Measurements from ENCODE around the gene ATP6V0E2.

ATP6V0E2 gene

GRCh38 chr7:149831741-149832219 is 42.0 kb upstream of the ATP6V0E2 start:
- Histone ChIP-seq H4K20me1 (ENCODE audit: insufficient read depth, low read length) (no peaks in the 10 kb centered on the region; the same call in 1 of the 2 replicates), H3K36me3 (replicated peaks; ENCODE audit: insufficient read depth, low read length) (no peaks in the 10 kb centered on the region), H3K4me2 (ENCODE audit: low read depth, low read length) (no peak overlapping the region), H3K27ac (ENCODE audit: low read length) (no peak overlapping the region), H3K4me1 (ENCODE audit: low read length) (no peaks in the 10 kb centered on the region), H3K27me3 (replicated peaks; ENCODE audit: insufficient read depth, low read length) (peaks cover 58% of the 10 kb centered on the region), H3K9me3 (replicated peaks; ENCODE audit: insufficient read depth, low read length) (no peaks in the 10 kb centered on the region), H3K79me2 (ENCODE audit: low read length) (no peaks in the 10 kb centered on the region), H3K9ac (ENCODE audit: low read length) (no peak overlapping the region), H3K9me2 (replicated peaks; ENCODE audit: insufficient read depth, low read length) (no peaks in the 10 kb centered on the region), H3F3A (ENCODE audit: insufficient read depth, low read length) (no peaks in the 10 kb centered on the region), H3K4me3 (ENCODE audit: low read length) (no peak overlapping the region), H2AFZ (ENCODE audit: low read length) (no peak overlapping the region)
- TF ChIP-seq CTCF (IDR thresholded peaks at IDR 0.05; ENCODE audit: low read length) (no peak), EZH2 (optimal IDR thresholded peaks at IDR 0.05; ENCODE audit: low read depth, low read length) (no peak), EZH2phosphoT487 (IDR thresholded peaks at IDR 0.05; ENCODE audit: low read length) (no peak)
- no peak for DNase-seq

GRCh38 chr7:149832332-149833041 is 41.3 kb upstream of the ATP6V0E2 start:
- Histone ChIP-seq H3K4me3 (ENCODE audit: low read length) (no peak overlapping the region), H3K36me3 (replicated peaks; ENCODE audit: insufficient read depth, low read length) (no peaks in the 10 kb centered on the region), H3K4me2 (ENCODE audit: low read depth, low read length) (no peak overlapping the region), H3K9me3 (replicated peaks; ENCODE audit: insufficient read depth, low read length) (no peaks in the 10 kb centered on the region), H2AFZ (ENCODE audit: low read length) (no peak overlapping the region), H3K27me3 (replicated peaks; ENCODE audit: insufficient read depth, low read length) (peaks cover 52% of the 10 kb centered on the region), H3K4me1 (ENCODE audit: low read length) (no peaks in the 10 kb centered on the region), H3K79me2 (ENCODE audit: low read length) (no peaks in the 10 kb centered on the region), H3K9ac (ENCODE audit: low read length) (no peak overlapping the region), H3K9me2 (replicated peaks; ENCODE audit: insufficient read depth, low read length) (no peaks in the 10 kb centered on the region), H3F3A (ENCODE audit: insufficient read depth, low read length) (no peaks in the 10 kb centered on the region), H4K20me1 (ENCODE audit: insufficient read depth, low read length) (no peaks in the 10 kb centered on the region; the same call in 1 of the 2 replicates), H3K27ac (ENCODE audit: low read length) (no peak overlapping the region)
- TF ChIP-seq EZH2phosphoT487 (IDR thresholded peaks at IDR 0.05; ENCODE audit: low read length) (no peak), CTCF (IDR thresholded peaks at IDR 0.05; ENCODE audit: low read length) (no peak), EZH2 (optimal IDR thresholded peaks at IDR 0.05; ENCODE audit: low read depth, low read length) (no peak)
- DNase-seq = no peak

GRCh38 chr7:149833495-149834130 is 40.2 kb upstream of the ATP6V0E2 start:
- no peak for DNase-seq
- no peak overlapping the region for H3K4me3 ChIP-seq (ENCODE audit: low read length)
- no peak overlapping the region for H3K9ac ChIP-seq (ENCODE audit: low read length)
- TF ChIP-seq EZH2 (optimal IDR thresholded peaks at IDR 0.05; ENCODE audit: low read depth, low read length) = no peak
- peaks cover 40% of the 10 kb centered on the region for H3K27me3 ChIP-seq (replicated peaks; ENCODE audit: insufficient read depth, low read length)
- no peak overlapping the region for H3K27ac ChIP-seq (ENCODE audit: low read length)
- H3K9me2 ChIP-seq (replicated peaks; ENCODE audit: insufficient read depth, low read length) = no peaks in the 10 kb centered on the region
- H3F3A ChIP-seq (ENCODE audit: insufficient read depth, low read length) = no peaks in the 10 kb centered on the region
- no peaks in the 10 kb centered on the region for H3K36me3 ChIP-seq (replicated peaks; ENCODE audit: insufficient read depth, low read length)
- peaks cover 4% of the 10 kb centered on the region for H3K4me1 ChIP-seq (ENCODE audit: low read length)
- no peaks in the 10 kb centered on the region; the same call in 1 of the 2 replicates for H4K20me1 ChIP-seq (ENCODE audit: insufficient read depth, low read length)
- H2AFZ ChIP-seq (ENCODE audit: low read length) = no peak overlapping the region
- peaks cover under 1% of the 10 kb centered on the region; the same call in 1 of the 2 replicates for H3K79me2 ChIP-seq (ENCODE audit: low read length)
- H3K9me3 ChIP-seq (replicated peaks; ENCODE audit: insufficient read depth, low read length) = no peaks in the 10 kb centered on the region
- no peak overlapping the region for H3K4me2 ChIP-seq (ENCODE audit: low read depth, low read length)

Measured in MM.1S (cell line).